ENCODE data around the gene ZMYND15.

Gene ZMYND15

DNA sequence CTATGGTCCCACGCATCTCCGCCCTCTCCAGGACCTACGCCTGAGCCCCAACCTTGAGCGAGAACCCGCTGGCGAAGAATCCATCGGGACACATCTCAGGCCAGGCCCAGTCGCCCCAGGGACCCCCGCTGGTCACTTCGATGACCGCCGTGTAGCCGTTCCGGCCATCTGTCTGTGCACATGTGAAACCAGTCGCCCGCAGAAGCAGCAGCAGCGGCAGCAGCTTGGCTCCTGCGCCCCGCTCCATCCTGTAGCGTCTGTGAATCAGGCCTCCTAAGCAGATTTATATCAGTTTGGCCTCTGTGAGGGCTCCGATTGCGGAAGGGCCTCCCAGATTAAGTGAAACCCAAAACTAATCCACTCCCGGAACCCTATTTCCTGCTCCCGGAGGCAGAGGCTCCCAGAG is 46.5 kb downstream of the ZMYND15 start, which contains the start of gene VMO1:
Gene VMO1 (minus strand): TSS at position 259 of the 406 bp plus-strand sequence. CDS start 12 bp downstream, at position 247.
- DNase-seq (ENCODE audit: low read depth), result no peak

DNA sequence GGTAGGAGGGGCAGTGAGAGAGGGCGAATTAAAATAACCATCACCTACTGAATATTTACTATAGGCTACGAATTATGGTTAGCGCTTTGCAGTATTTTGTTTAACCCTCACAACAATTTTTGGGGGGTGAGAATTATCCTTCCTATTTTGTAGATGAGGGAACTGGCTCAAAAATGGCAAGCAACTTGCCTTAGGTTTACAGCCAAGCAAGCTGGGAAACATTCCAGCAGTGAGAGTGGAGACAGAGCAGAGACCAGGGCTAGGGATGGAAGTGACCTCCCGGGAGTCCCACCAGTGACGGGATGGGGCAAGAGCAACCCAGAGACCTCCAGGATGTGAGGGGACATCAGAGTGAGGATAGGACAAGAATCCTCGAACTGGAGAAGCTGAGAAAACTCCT is 46.9 kb downstream of the ZMYND15 start:
- no peak for DNase-seq (ENCODE audit: low read depth)

DNA sequence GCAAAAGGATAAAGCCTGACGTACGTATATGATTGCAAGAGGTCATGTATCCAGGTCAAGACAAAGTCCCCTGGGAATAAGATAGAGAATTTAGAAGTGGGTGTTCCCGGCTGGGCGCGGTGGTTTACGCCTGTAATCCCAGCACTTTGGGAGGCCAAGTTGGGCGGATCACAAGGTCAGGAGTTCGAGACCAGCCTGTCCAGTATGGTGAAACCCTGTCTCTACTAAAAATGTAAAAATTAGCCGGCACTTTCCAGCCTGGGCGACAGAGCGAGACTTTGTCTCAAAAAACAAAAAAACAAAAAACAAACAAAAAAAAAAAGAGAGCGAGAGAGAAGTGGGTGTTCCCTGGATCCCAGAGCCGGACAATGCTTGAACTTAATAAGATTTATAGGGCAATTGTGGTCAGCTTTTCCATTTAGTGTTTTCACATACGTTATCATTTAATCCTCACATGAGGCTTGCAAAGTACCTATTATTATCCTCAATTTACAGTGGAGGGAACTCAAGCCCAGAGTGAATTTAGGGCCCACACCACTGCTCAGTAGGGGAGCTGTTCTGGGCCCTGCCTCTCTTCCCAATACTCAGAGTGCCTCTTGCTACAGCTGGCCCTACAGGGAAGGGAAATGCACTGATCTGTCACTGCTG is 48.6 kb downstream of the ZMYND15 start:
- DNase-seq (ENCODE audit: low read depth), result no peak

DNA sequence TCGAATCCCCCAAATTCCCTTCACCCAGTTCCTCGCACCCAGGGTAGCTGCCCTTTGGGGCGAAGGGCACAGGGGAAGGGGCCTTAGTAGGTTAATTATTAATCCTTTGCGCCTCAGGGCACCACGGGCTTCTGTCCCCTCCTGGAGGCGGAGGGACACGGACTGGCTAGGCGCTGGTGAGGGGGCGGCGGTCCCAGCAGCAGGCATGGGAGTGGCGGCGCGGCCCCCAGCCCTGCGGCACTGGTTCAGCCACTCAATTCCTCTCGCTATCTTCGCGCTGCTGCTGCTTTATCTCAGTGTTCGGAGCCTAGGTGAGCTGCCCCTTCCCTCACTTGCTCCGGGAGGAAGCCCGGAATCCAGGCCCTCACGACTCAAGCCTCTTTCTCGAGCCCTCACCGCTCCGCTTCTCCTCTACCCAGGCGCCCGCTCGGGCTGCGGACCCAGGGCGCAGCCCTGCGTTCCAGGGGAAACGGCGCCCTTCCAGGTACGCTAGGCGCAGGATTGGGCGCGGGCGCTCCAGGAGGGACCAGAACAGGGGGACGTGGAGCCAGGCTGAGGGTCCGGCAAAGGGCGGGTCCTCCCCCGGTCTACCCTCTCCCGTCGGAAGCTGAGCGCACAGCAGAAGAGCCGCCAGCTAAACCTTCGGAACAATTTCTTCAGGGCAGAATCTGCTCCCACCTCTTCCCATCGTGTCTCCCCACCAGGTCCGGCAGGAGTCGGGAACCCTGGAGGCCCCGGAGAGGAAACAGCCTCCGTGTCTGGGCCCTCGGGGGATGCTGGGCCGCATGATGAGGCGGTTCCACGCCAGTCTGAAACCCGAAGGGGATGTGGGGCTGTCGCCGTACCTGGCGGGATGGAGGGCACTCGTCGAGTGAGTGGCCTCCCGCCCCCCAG is 49.4 kb downstream of the ZMYND15 start, which contains the start of gene GLTPD2:
Gene GLTPD2 (plus strand): TSS at position 158 of the 894 bp plus-strand sequence. CDS start 48 bp downstream, at position 206.
- DNase-seq (ENCODE audit: low read depth), result no peak

DNA sequence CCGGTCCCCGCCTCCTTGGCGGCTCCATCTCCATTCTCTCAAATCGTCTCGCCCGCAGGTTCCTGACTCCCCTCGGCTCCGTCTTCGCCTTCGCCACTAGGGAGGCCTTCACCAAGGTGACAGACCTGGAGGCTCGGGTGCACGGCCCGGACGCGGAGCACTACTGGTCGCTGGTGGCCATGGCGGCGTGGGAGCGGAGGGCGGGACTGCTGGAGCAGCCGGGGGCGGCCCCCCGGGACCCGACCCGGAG is 50.0 kb downstream of the ZMYND15 start:
- no peak for DNase-seq (ENCODE audit: low read depth)

DNA sequence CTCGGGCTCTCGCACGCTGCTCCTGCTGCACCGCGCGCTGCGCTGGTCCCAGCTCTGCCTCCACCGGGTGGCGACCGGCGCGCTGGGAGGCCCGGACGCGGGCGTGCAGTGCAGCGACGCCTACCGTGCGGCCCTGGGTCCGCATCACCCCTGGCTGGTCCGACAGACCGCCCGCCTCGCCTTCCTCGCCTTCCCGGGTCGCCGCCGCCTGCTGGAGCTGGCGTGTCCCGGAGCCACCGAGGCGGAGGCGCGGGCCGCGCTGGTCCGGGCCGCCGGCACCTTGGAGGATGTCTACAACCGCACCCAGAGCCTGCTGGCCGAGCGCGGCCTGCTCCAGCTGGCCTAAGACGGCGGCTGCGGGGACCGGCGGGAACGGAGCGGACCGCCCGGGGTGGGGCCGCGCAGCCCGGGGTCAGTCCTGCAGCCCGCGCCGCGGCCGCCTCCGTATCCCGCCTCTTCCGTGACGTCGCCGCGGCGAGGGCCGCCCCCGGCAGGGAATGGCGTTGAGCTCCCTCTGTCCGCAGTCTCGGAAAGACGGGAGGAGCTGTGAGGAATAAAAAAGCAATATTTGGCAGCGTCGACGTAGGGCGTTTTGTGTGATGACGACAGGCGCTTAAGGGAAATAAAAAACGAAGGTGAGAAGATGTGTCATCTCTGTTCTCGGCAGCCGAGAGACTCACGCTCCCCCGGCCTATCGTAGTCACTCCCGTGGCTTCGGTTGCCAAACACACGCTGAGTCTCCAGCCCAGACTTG is 50.5 kb downstream of the ZMYND15 start:
- DNase-seq (ENCODE audit: low read depth), result peak; percentile 60

DNA sequence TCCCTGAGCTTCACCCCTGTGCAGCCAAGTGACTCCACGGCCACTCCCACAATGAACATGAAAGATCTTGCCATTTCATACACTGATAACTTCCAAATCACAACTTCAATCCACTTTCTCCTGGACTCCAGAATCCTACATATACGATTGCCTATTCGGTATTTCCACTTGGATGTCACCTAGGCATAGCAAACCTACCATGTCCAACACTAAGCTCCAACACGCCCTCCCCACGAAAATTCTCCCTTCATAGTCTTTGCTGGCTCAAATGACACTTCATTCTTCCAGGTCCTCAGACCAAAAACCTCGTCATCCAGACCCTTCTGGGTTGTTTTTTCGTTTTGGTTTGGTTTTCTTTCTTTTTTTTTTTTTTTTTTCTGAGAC is 51.1 kb downstream of the ZMYND15 start:
- no peak for DNase-seq (ENCODE audit: low read depth)

DNA sequence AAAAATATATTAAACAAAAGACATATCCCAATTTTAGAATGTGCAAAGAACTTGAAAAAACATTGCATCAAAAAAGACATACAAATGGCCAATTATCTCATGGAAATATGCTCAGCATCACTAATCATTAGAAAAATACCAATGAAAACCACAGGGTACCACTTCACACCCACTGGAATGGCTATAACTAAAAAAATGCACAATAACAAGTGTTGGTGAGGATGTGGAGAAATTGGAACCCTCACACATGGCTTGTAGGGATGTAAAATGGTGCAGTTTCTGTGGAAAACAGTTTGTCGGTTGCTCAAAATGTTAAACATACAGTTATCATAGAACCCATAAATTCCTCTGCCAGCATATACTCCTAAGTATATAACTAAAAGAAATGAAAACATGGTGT is 55.5 kb downstream of the ZMYND15 start:
- DNase-seq (ENCODE audit: low read depth), result no peak

All from non-pigmented ciliary epithelial cell (primary cell).